HepG2 (cell line): ENCODE results near the gene CHRNB4. TPM values are rescaled to one million over a fixed set of nuclear protein-coding genes. Genes with fewer than 3 reads are reported as not detected.

Experiments used
- ATAC-seq: fragments of 200-7000 bp; cut with Tn5 transposase; 3 replicates; pipeline ENCODE4 v1.9.1; 2020; ENCODE audit warnings: mild to moderate bottlenecking, moderate library complexity
- BruUV-seq: library from RNA; stranded (reverse); fragments of 400-500 nt; replicated peaks from 2 replicates; lab custom pipeline; 2021; lab: Mats Ljungman, UMichigan
- CTCF ChIA-PET: fragments of 300-600 bp; formaldehyde crosslinking; extraction: SDS; loops from one replicate; lab custom pipeline; 2021; ENCODE audit warnings: low total read pairs, inconsistent platforms, low intra/inter-chr PET ratio; lab: Yijun Ruan, JAX
- POLR2A ChIA-PET: fragments of 350-600 bp; sonication (Branson Sonifier 250); formaldehyde crosslinking; loops from one replicate; lab custom pipeline; 2020; ENCODE audit warnings: antibody characterized with exemption, inconsistent platforms; lab: Yijun Ruan, JAX
- DNase-seq: peaks from one replicate; pipeline ENCODE4 v3.0.0-alpha.2; 2015; ENCODE audit warnings: low spot score
- FAIRE-seq: peaks from 3 replicates; lab custom pipeline; 2011; peaks lifted over from hg19 to GRCh38; lab: Jason Lieb, UNC
- H2AFZ ChIP-seq: one replicate; pipeline ENCODE4 v1.6.1; 2011; ENCODE audit warnings: low read length, inconsistent platforms
- H3K27ac ChIP-seq: fragments of 300-600 bp; 3 replicates; pipeline ENCODE4 v1.8.0; 2011; ENCODE audit warnings: mixed run types, mild to moderate bottlenecking, mixed read lengths, low read length, inconsistent platforms; ENCODE audit not compliant: insufficient read depth; ENCODE audit errors: extremely low read length
- H3K27me3 ChIP-seq, 2 experiments: fragments of 200-600 bp in 1 of 2; 2 replicates in 1 of 2; 3 replicates in 1 of 2; pipeline versions ENCODE4 v1.6.0 to v1.8.0; 2011; ENCODE audit warnings: low read length in 2 of 2, mild to moderate bottlenecking in 2 of 2, moderate library complexity in 2 of 2, inconsistent platforms in 1 of 2; ENCODE audit not compliant: insufficient read depth in 2 of 2, control insufficient read depth in 1 of 2
- H3K36me3 ChIP-seq, 2 experiments: fragments of 200-600 bp in 1 of 2; replicated peaks in 1 of 2; 2 replicates in 1 of 2; 3 replicates in 1 of 2; pipeline versions ENCODE4 v1.5.1 to v1.8.0; 2011; ENCODE audit warnings: low read length in 2 of 2, inconsistent platforms in 1 of 2; ENCODE audit not compliant: insufficient read depth in 2 of 2, control insufficient read depth in 1 of 2
- H3K4me1 ChIP-seq: 2 replicates; pipeline ENCODE4 v1.5.1; 2012; ENCODE audit warnings: low read length, inconsistent platforms; ENCODE audit not compliant: insufficient read depth
- H3K4me2 ChIP-seq: 2 replicates; pipeline ENCODE4 v1.6.0; 2011; ENCODE audit warnings: low read depth, low read length, inconsistent platforms
- H3K4me3 ChIP-seq, 3 experiments: fragments of 200-600 bp in 1 of 3; sonication (generic), shearing (Covaris generic) in 1 of 3; replicated peaks in 1 of 3; 2 replicates each; pipeline ENCODE4 v1.5.1; 2011 to 2016; ENCODE audit warnings: low read length in 3 of 3, inconsistent platforms in 2 of 3, low read depth in 2 of 3, mild to moderate bottlenecking in 2 of 3, control low read depth in 1 of 3, mixed read lengths in 1 of 3; ENCODE audit not compliant: insufficient read depth in 1 of 3
- H3K79me2 ChIP-seq: one replicate; pipeline ENCODE4 v1.6.1; 2011; ENCODE audit warnings: low read length, inconsistent platforms; ENCODE audit not compliant: insufficient read depth
- H3K9ac ChIP-seq: 2 replicates; pipeline ENCODE4 v1.6.0; 2011; ENCODE audit warnings: mild to moderate bottlenecking, low read depth, low read length, inconsistent platforms; ENCODE audit not compliant: insufficient read depth
- H3K9me3 ChIP-seq: 2 replicates; pipeline ENCODE4 v1.5.1; 2012; ENCODE audit warnings: mild to moderate bottlenecking, low read length
- H4K20me1 ChIP-seq: 2 replicates; pipeline ENCODE4 v1.6.0; 2011; ENCODE audit warnings: inconsistent platforms, mild to moderate bottlenecking, low read length, moderate library complexity; ENCODE audit not compliant: insufficient read depth
- BORCS8-MEF2B ChIP-seq: sonication (generic); formaldehyde crosslinking; IDR thresholded peaks from 2 replicates; pipeline ENCODE4 v1.8.0; 2022; ENCODE audit warnings: mild to moderate bottlenecking, missing genetic modification reagents
- GLMP ChIP-seq: sonication (generic); formaldehyde crosslinking; IDR thresholded peaks from 2 replicates; pipeline ENCODE4 v1.9.0; 2021; ENCODE audit warnings: missing genetic modification reagents, mild to moderate bottlenecking, borderline replicate concordance
- HDAC6 ChIP-seq: fragments of 200-600 bp; sonication (generic); IDR thresholded peaks from 2 replicates; pipeline ENCODE4 v1.7.0; 2017; ENCODE audit warnings: mild to moderate bottlenecking, antibody characterized with exemption, low read length, low read depth
- HMGXB3 ChIP-seq: sonication (generic); formaldehyde crosslinking; IDR thresholded peaks from 2 replicates; pipeline ENCODE4 v1.4.0; 2020; ENCODE audit warnings: missing genetic modification reagents, borderline replicate concordance
- KDM5A ChIP-seq: fragments of 200-600 bp; sonication (generic); IDR thresholded peaks from 2 replicates; pipeline ENCODE4 v1.7.0; 2018; ENCODE audit warnings: antibody characterized with exemption, mild to moderate bottlenecking, low read length, borderline replicate concordance
- KDM5B ChIP-seq: sonication (generic); formaldehyde crosslinking; IDR thresholded peaks from 2 replicates; pipeline ENCODE4 v1.4.0; 2020; ENCODE audit warnings: missing genetic modification reagents, mild to moderate bottlenecking, borderline replicate concordance
- MEIS1 ChIP-seq: sonication (generic); formaldehyde crosslinking; IDR thresholded peaks from 2 replicates; pipeline ENCODE4 v1.9.0; 2021; ENCODE audit warnings: mild to moderate bottlenecking, missing genetic modification reagents, moderate library complexity, borderline replicate concordance
- SAFB2 ChIP-seq: sonication (generic); formaldehyde crosslinking; IDR thresholded peaks from 2 replicates; pipeline ENCODE4 v1.5.1; 2020; ENCODE audit warnings: missing genetic modification reagents, low read depth, mild to moderate bottlenecking, borderline replicate concordance
- SNAPC4 ChIP-seq: sonication (generic); formaldehyde crosslinking; IDR thresholded peaks from 2 replicates; pipeline ENCODE4 v1.4.0; 2020; ENCODE audit warnings: mild to moderate bottlenecking, missing genetic modification reagents
- TBX2 ChIP-seq: sonication (generic); formaldehyde crosslinking; IDR thresholded peaks from 2 replicates; pipeline ENCODE4 v1.5.0; 2020; ENCODE audit warnings: missing genetic modification reagents, mild to moderate bottlenecking, borderline replicate concordance
- ZFP41 ChIP-seq: sonication (generic); formaldehyde crosslinking; IDR thresholded peaks from 2 replicates; pipeline ENCODE4 v1.4.0; 2020; ENCODE audit warnings: mild to moderate bottlenecking, missing genetic modification reagents, borderline replicate concordance
- ZNF619 ChIP-seq: sonication (generic); formaldehyde crosslinking; IDR thresholded peaks from 2 replicates; pipeline ENCODE4 v1.4.0; 2020; ENCODE audit warnings: mild to moderate bottlenecking, missing genetic modification reagents
- ZNF629 ChIP-seq: sonication (generic); formaldehyde crosslinking; conservative IDR thresholded peaks from 2 replicates; pipeline ENCODE4 v1.5.0; 2020; ENCODE audit warnings: missing genetic modification reagents
- ZNF781 ChIP-seq: sonication (generic); formaldehyde crosslinking; IDR thresholded peaks from 2 replicates; pipeline ENCODE4 v1.5.1; 2020; ENCODE audit warnings: borderline replicate concordance, mild to moderate bottlenecking, missing genetic modification reagents; ENCODE audit errors: not compliant biosample characterization
- ZSCAN9 ChIP-seq: IDR thresholded peaks from 2 replicates; pipeline ENCODE4 v1.6.1; 2016; ENCODE audit warnings: borderline replicate concordance
- WGBS: methylation state at CpG from one replicate; pipeline ENCODE4 v1.1.6; 2017; ENCODE audit warnings: low lambda C conversion rate; 5-methylcytosine and 5-hydroxymethylcytosine counted together
- in situ Hi-C: cut with HindIII; loops from 2 replicates; pipeline ENCODE4 v1.10.0; 2017; ENCODE audit warnings: low pct_unique_long_range_greater_than_20kb; ENCODE audit not compliant: extremely low pct_ligation_motif_present
- intact Hi-C: fragments of 100-400 bp; cut with micrococcal nuclease; formaldehyde crosslinking; loops from one replicate; pipeline ENCODE4 v1.10.0; 2022; ENCODE audit not compliant: unreplicated experiment
- polyA plus RNA-seq, 8 experiments: library from polyadenylated mRNA; depleted of rRNA in 3 of 8; stranded (reverse) in 7 of 8; unstranded in 1 of 8; fragments of >200 nt; fragmentation: Illumina TruSeq in 4 of 8; extraction: Trizol in 4 of 8; gene quantifications; 2 replicates each; pipeline versions ENCODE4 v1.2.1 to v1.2.3, GENCODE V29; 2011 to 2016; ENCODE audit warnings: low read depth in 4 of 8, missing spikeins in 1 of 8, mixed read lengths in 1 of 8; ENCODE audit not compliant: insufficient read depth in 1 of 8
- total RNA-seq, 5 experiments: library from RNA; depleted of rRNA; stranded (reverse); fragments of >200 nt; fragmentation: Illumina TruSeq; extraction: Trizol; gene quantifications; 2 replicates each; pipeline ENCODE4 v1.2.3, GENCODE V29; 2016; ENCODE audit warnings: low read depth in 1 of 5

CHRNB4 gene
- total and polyA plus RNA-seq, 2 of the 13 experiments (the other 11 are each of a cell fraction or from before 2014, with no cell fraction given): not detected

- no peak overlapping the region for H2AFZ ChIP-seq
- H3K27me3 ChIP-seq: no peaks in the 10 kb centered on the region; a peak in 2 of 5 replicates
- BruUV-seq: no TSS peak
- intact Hi-C loops (no loop called here), in situ Hi-C loops (no loop called here)
- ChIA-PET POLR2A (no interaction called here), CTCF (no interaction called here)
- H3K27ac ChIP-seq: no peak overlapping the region
- no peaks in the 10 kb centered on the region for H4K20me1 ChIP-seq
- H3K9ac ChIP-seq: no peak overlapping the region
- FAIRE-seq (no peak), ATAC-seq (no peak), DNase-seq (no peak)
- H3K4me1 ChIP-seq: no peaks in the 10 kb centered on the region
- no peak overlapping the region for H3K4me3 ChIP-seq
- H3K4me2 ChIP-seq: no peak overlapping the region
- no peaks in the 10 kb centered on the region for H3K79me2 ChIP-seq
- H3K36me3 ChIP-seq: no peaks in the 10 kb centered on the region
- WGBS: 52% methylated on average over 6 of the region's 8 CpGs
- H3K9me3 ChIP-seq: no peaks in the 10 kb centered on the region
- no peak for TF ChIP-seq SAFB2 (CRISPR knock-in tag)
- TF ChIP-seq KDM5B (CRISPR knock-in tag): no peak
- TF ChIP-seq ZFP41 (CRISPR knock-in tag): no peak
- TF ChIP-seq ZNF629: no peak
- TF ChIP-seq HDAC6: no peak
- no peak for TF ChIP-seq GLMP (CRISPR knock-in tag)
- no peak for TF ChIP-seq ZNF781 (CRISPR knock-in tag)
- no peak for TF ChIP-seq SNAPC4
- TF ChIP-seq ZSCAN9 (CRISPR knock-in tag): no peak
- no peak for TF ChIP-seq MEIS1 (CRISPR knock-in tag)
- TF ChIP-seq KDM5A: no peak
- no peak for TF ChIP-seq BORCS8-MEF2B (CRISPR knock-in tag)
- TF ChIP-seq HMGXB3 (CRISPR knock-in tag): no peak
- TF ChIP-seq TBX2 (CRISPR knock-in tag): no peak
- no peak for TF ChIP-seq ZNF619 (CRISPR knock-in tag)
Measured at GRCh38 chr15:78685925-78686324, 44.9 kb upstream of the CHRNB4 start.
